Esophagus muscularis mucosa (tissue), 4 donors: ENCODE data around the gene GAS7. TPM values are rescaled to one million over a fixed set of nuclear protein-coding genes. Genes with fewer than 3 reads are reported as not detected.
A peak's percentile ranks its signal among the peaks of the same experiment; 100 is the strongest.

Experiments
- DNase-seq: peaks from one replicate; pipeline ENCODE4 v3.0.0-alpha.2; 2017; ENCODE audit errors: extremely low spot score
- H3K27ac ChIP-seq, 4 donors: fragments of 200-600 bp; sonication (generic); replicated peaks in 1 of 4; 1 replicate in 3 of 4; 2 replicates in 1 of 4; pipeline ENCODE4 v1.5.1; 2016 to 2019; ENCODE audit warnings: mild to moderate bottlenecking in 1 of 4
- H3K27me3 ChIP-seq, 4 donors: fragments of 200-600 bp; sonication (generic); one replicate each; pipeline versions ENCODE4 v1.5.1 to v1.6.0; 2016 to 2019
- H3K36me3 ChIP-seq, 4 donors: fragments of 200-600 bp; sonication (generic); one replicate each; pipeline ENCODE4 v1.5.1; 2016 to 2019
- H3K4me1 ChIP-seq, 4 donors: fragments of 200-600 bp; sonication (generic); one replicate each; pipeline ENCODE4 v1.5.1; 2016 to 2019
- H3K4me3 ChIP-seq, 4 donors: fragments of 200-600 bp; sonication (generic); 1 replicate in 2 of 4; 2 replicates in 2 of 4; pipeline ENCODE4 v1.5.1; 2016 to 2019; ENCODE audit warnings: mild to moderate bottlenecking in 4 of 4, moderate library complexity in 1 of 4
- H3K9me3 ChIP-seq, 4 donors: fragments of 200-600 bp; sonication (generic); 1 replicate in 3 of 4; 2 replicates in 1 of 4; pipeline ENCODE4 v1.5.1; 2016 to 2019
- EP300 ChIP-seq: sonication (generic); formaldehyde crosslinking; IDR thresholded peaks from one replicate; pipeline ENCODE4 v1.6.1; 2017; ENCODE audit warnings: antibody characterized with exemption
- POLR2A ChIP-seq: fragments of 450-650 bp; IDR thresholded peaks from one replicate; pipeline ENCODE4 v1.6.1; 2017; ENCODE audit warnings: antibody characterized with exemption, moderate library complexity, mild to moderate bottlenecking, low read depth
- POLR2AphosphoS5 ChIP-seq, 2 donors: sonication (generic); formaldehyde crosslinking; IDR thresholded peaks; one replicate each; pipeline ENCODE4 v1.6.1; 2017; ENCODE audit warnings: antibody characterized with exemption in 2 of 2
- WGBS: methylation state at CpG from one replicate; pipeline ENCODE4 v1.1.5; 2018; 5-methylcytosine and 5-hydroxymethylcytosine counted together
- intact Hi-C: fragments of 100-400 bp; cut with DNase I; formaldehyde crosslinking; loops from one replicate; pipeline ENCODE4 v1.15.1; 2023
- total RNA-seq, 4 donors: library from RNA; depleted of rRNA; stranded (reverse); fragments of >200 nt; gene quantifications; one replicate each; pipeline versions ENCODE4 v1.1.0 to v1.2.1, GENCODE V29; 2016
- TF ChIP-seq, protein P1 (sequence below), 3 experiments: fragments of 200-600 bp in 2 of 3; fragments of 450-650 bp in 1 of 3; sonication (generic) in 2 of 3; IDR thresholded peaks; one replicate each; pipeline ENCODE4 v1.5.1; 2017 to 2019; ENCODE audit warnings: antibody characterized with exemption in 3 of 3, mild to moderate bottlenecking in 2 of 3, moderate library complexity in 1 of 3

Gene GAS7
- total RNA-seq, 4 donors from 2014 or later: 77.3 to 124 (median 86.7) TPM

DNA sequence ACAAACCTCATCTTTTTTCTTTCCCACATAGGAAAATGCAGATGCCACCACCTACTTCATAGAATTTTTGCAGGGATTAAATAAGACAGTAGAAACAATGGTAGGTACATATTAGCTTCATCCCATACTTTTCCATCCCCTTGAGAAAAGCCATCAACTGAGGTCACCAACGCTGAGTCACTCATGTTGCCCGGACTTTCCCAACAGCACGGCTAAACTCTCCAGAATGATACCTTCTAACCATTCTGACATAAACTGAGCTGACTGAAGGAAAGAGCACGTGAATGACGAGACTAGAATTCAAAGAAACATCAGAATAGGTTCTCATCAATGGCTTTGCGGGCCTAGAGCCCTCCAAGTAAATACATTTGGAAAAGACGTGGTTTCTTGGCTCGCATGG, 147.3 kb downstream of the GAS7 start:
- Histone ChIP-seq H3K36me3 (no peaks in the 10 kb centered on the region), H3K27me3 (no peaks in the 10 kb centered on the region), H3K9me3 (no peaks in the 10 kb centered on the region), H3K27ac (peak overlapping the region; percentile 49 to 66 (median 58)), H3K4me1 (peaks cover 0 to 59% (median 46%) of the 10 kb centered on the region in 4 donors), H3K4me3 (no peak overlapping the region)
- 82% methylated on average over 8 of the region's 8 CpGs for WGBS
- no peak for DNase-seq
- intact Hi-C loops: no loop called here
- TF ChIP-seq POLR2A: no peak
- peak in 1 of 2 donors; percentile 7 for TF ChIP-seq POLR2AphosphoS5 (IDR thresholded peaks at IDR 0.05)

- H3K27ac ChIP-seq: peak overlapping the region; percentile 49 to 66 (median 58)
- TF ChIP-seq, protein P1, sequence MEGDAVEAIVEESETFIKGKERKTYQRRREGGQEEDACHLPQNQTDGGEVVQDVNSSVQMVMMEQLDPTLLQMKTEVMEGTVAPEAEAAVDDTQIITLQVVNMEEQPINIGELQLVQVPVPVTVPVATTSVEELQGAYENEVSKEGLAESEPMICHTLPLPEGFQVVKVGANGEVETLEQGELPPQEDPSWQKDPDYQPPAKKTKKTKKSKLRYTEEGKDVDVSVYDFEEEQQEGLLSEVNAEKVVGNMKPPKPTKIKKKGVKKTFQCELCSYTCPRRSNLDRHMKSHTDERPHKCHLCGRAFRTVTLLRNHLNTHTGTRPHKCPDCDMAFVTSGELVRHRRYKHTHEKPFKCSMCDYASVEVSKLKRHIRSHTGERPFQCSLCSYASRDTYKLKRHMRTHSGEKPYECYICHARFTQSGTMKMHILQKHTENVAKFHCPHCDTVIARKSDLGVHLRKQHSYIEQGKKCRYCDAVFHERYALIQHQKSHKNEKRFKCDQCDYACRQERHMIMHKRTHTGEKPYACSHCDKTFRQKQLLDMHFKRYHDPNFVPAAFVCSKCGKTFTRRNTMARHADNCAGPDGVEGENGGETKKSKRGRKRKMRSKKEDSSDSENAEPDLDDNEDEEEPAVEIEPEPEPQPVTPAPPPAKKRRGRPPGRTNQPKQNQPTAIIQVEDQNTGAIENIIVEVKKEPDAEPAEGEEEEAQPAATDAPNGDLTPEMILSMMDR (IDR thresholded peaks at IDR 0.05): no peak
- no peak for TF ChIP-seq POLR2A
- TF ChIP-seq POLR2AphosphoS5 (IDR thresholded peaks at IDR 0.05): peak; percentile 38 to 57
- no peak for TF ChIP-seq EP300
- H3K27me3 ChIP-seq: no peaks in the 10 kb centered on the region
- 40% methylated on average over 3 of the region's 3 CpGs for WGBS
- H3K4me1 ChIP-seq: peaks cover 0 to 63% (median 49%) of the 10 kb centered on the region in 4 donors
- no peaks in the 10 kb centered on the region for H3K9me3 ChIP-seq
- intact Hi-C loops: no loop called here
- no peak for DNase-seq
- H3K4me3 ChIP-seq: no peak overlapping the region
- H3K36me3 ChIP-seq: no peaks in the 10 kb centered on the region
Observed at GRCh38 chr17:10050597-10051101, 147.8 kb downstream of the GAS7 start.

DNA sequence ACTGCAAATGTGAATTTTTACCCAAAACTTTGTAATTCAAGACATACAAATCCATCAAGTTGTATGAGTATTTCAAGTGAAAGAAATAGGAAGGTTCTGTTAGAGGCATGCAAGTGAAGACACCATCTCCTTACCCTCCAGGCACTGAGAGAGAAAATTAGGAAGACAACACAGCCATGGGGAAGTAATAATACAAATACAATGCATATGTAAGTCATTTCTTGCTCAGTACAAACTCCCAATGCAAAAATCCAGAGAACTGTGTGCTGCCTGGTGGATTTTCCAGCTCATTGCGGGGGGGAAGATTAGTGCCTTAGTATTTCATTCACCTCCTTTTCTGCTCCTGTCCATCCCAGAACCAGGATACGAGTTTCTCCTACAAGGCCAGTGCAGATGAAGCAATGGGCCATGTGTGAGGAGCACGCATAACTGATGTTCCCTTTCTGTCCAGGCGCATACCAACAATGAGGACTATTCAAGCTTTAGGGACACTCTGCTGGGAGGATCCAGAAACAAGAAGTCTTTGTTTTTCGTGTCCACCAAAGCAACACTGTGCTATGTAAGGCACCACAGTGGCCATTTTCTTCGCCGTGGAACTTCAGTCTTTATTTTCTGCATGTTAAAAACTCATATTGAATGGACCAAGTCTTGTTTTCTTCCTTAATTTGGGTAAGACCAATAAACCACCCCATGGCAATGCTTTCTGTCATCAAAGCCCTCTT, 149.6 kb downstream of the GAS7 start:
- no peak overlapping the region for H3K4me3 ChIP-seq
- DNase-seq: no peak
- H3K27me3 ChIP-seq: no peaks in the 10 kb centered on the region
- H3K27ac ChIP-seq: peak overlapping the region; percentile 3 to 41 (median 14)
- 86% methylated on average over 6 of the region's 7 CpGs for WGBS
- TF ChIP-seq POLR2AphosphoS5 (IDR thresholded peaks at IDR 0.05) (peak in 1 of 2 donors; percentile 29), EP300 (no peak)
- H3K9me3 ChIP-seq: no peaks in the 10 kb centered on the region
- intact Hi-C loops: loop anchor here (10.0 kb wide), 1 partner anchor 66 kb away; no protein-coding TSS in a partner anchor
- H3K4me1 ChIP-seq: peaks cover 0 to 48% (median 36%) of the 10 kb centered on the region in 4 donors
- no peaks in the 10 kb centered on the region for H3K36me3 ChIP-seq

DNA sequence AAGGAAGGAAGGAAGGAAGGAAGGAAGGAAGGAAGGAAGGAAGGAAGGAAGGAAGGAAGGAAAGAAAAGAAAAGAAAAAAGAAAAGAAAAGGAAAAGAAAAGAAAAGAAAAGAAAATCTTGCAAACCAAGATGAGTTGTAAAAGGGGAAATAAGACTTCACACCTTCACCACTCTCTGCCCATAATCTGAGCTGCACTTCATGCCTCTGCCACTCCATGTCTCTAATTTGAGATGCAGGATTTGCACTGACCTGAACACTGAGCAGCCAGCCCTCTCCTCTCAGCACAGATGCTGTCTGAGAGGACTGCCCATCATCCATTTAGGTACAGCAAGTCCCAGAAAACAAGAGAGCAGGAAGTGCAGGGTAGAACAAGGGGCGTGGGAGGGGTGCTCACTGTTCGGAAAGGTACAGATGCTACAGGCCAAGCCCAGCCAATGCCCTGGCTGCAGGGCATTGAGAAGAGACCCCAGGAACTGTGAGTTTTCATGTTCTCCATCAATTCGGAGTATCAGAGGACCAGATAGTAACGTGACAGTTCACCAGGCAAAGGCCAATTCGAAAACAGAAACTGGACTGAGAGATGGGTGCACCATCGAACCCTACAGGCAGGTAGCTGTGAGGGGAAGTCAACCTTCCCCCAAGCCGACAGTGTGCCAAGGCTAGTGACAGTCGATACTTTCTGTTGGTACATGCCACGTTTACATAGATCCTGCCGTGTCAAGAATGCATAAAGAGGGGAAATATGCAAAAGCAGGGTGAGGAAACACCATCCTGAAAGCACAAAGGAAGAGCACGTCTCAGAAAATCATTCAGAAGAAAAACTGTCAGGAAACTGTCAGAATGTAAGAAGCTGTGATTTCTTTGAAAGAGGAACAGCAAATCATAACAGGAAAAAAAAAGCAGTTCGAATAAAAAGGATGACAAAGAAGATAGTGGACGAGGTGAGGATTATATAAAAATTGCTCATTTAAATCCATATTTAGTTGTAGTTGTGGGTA, 151.3 kb downstream of the GAS7 start:
- Histone ChIP-seq H3K9me3 (no peaks in the 10 kb centered on the region), H3K4me3 (no peak overlapping the region), H3K27me3 (no peaks in the 10 kb centered on the region), H3K27ac (peak overlapping the region in 3 of 4 donors; percentile 20 to 48 (median 42)), H3K4me1 (peaks cover 4 to 50% (median 31%) of the 10 kb centered on the region in 4 donors), H3K36me3 (no peaks in the 10 kb centered on the region)
- 75% methylated on average over 13 of the region's 13 CpGs for WGBS
- TF ChIP-seq EP300 (no peak), POLR2AphosphoS5 (IDR thresholded peaks at IDR 0.05) (no peak)
- intact Hi-C loops: loop anchor here (10.0 kb wide), 1 partner anchor 68 kb away; no protein-coding TSS in a partner anchor
- DNase-seq: no peak

- TF ChIP-seq, protein P1 (IDR thresholded peaks at IDR 0.05): no peak
- TF ChIP-seq EP300: no peak
- no peak for TF ChIP-seq POLR2A
- TF ChIP-seq POLR2AphosphoS5 (IDR thresholded peaks at IDR 0.05): no peak
- no peak for DNase-seq
- no peaks in the 10 kb centered on the region for H3K27me3 ChIP-seq
- WGBS: 68% methylated on average over 17 of the region's 17 CpGs
- peaks cover 4 to 45% (median 25%) of the 10 kb centered on the region in 4 donors for H3K4me1 ChIP-seq
- no peaks in the 10 kb centered on the region for H3K9me3 ChIP-seq
- intact Hi-C loops: loop anchor here (10.0 kb wide), 1 partner anchor 69 kb away; no protein-coding TSS in a partner anchor
- no peaks in the 10 kb centered on the region for H3K36me3 ChIP-seq
- H3K4me3 ChIP-seq: no peak overlapping the region
- H3K27ac ChIP-seq: peak overlapping the region in 3 of 4 donors; percentile 14 to 22 (median 16)
Observed at GRCh38 chr17:10045871-10046658, 152.3 kb downstream of the GAS7 start.
